ENCODE measurements around the gene C9orf72. TPM values are rescaled to one million over a fixed set of nuclear protein-coding genes. Genes with fewer than 3 reads are reported as not detected.
A peak's percentile ranks its signal among the peaks of the same experiment; 100 is the strongest.

C9orf72 gene
- total and polyA plus RNA-seq, 9 of the 15 experiments (the other 6 are each of a cell fraction or from before 2014, with no cell fraction given) = 2.3 to 7.3 (median 4.1) TPM

GRCh38 chr9:27573634-27574590 is 631 bp upstream of the C9orf72 start (continued):
- peak; percentile 57 for TF ChIP-seq TBP (optimal IDR thresholded peaks at IDR 0.05; ENCODE audit: low read depth, low read length)
- TF ChIP-seq SMARCE1 (IDR thresholded peaks at IDR 0.05) = no peak
- no peak for TF ChIP-seq FUS (optimal IDR thresholded peaks at IDR 0.05; ENCODE audit: low read depth, low read length)
- peak; percentile 70 for TF ChIP-seq L3MBTL2 (IDR thresholded peaks at IDR 0.05)
- TF ChIP-seq PBX2 (CRISPR knock-in tag; IDR thresholded peaks at IDR 0.05; ENCODE audit: low read depth) = no peak
- TF ChIP-seq PBX2 (tag; conservative IDR thresholded peaks at IDR 0.05; ENCODE audit: low read depth) = 0 out of 2 replicates have a peak, but pooled peaks have one; percentile 17
- TF ChIP-seq GTF2F1 (IDR thresholded peaks at IDR 0.05; ENCODE audit: low read depth, low read length) = no peak
- TF ChIP-seq ZNF696 (CRISPR knock-in tag; conservative IDR thresholded peaks at IDR 0.05) = no peak
- TF ChIP-seq, protein P1, sequence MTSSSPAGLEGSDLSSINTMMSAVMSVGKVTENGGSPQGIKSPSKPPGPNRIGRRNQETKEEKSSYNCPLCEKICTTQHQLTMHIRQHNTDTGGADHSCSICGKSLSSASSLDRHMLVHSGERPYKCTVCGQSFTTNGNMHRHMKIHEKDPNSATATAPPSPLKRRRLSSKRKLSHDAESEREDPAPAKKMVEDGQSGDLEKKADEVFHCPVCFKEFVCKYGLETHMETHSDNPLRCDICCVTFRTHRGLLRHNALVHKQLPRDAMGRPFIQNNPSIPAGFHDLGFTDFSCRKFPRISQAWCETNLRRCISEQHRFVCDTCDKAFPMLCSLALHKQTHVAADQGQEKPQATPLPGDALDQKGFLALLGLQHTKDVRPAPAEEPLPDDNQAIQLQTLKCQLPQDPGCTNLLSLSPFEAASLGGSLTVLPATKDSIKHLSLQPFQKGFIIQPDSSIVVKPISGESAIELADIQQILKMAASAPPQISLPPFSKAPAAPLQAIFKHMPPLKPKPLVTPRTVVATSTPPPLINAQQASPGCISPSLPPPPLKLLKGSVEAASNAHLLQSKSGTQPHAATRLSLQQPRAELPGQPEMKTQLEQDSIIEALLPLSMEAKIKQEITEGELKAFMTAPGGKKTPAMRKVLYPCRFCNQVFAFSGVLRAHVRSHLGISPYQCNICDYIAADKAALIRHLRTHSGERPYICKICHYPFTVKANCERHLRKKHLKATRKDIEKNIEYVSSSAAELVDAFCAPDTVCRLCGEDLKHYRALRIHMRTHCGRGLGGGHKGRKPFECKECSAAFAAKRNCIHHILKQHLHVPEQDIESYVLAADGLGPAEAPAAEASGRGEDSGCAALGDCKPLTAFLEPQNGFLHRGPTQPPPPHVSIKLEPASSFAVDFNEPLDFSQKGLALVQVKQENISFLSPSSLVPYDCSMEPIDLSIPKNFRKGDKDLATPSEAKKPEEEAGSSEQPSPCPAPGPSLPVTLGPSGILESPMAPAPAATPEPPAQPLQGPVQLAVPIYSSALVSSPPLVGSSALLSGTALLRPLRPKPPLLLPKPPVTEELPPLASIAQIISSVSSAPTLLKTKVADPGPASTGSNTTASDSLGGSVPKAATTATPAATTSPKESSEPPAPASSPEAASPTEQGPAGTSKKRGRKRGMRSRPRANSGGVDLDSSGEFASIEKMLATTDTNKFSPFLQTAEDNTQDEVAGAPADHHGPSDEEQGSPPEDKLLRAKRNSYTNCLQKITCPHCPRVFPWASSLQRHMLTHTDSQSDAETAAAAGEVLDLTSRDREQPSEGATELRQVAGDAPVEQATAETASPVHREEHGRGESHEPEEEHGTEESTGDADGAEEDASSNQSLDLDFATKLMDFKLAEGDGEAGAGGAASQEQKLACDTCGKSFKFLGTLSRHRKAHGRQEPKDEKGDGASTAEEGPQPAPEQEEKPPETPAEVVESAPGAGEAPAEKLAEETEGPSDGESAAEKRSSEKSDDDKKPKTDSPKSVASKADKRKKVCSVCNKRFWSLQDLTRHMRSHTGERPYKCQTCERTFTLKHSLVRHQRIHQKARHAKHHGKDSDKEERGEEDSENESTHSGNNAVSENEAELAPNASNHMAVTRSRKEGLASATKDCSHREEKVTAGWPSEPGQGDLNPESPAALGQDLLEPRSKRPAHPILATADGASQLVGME (CRISPR knock-in tag; IDR thresholded peaks at IDR 0.05) = no peak
- TF ChIP-seq WHSC1 (IDR thresholded peaks at IDR 0.05; ENCODE audit: low read length) = no peak
- TF ChIP-seq, protein P2, sequence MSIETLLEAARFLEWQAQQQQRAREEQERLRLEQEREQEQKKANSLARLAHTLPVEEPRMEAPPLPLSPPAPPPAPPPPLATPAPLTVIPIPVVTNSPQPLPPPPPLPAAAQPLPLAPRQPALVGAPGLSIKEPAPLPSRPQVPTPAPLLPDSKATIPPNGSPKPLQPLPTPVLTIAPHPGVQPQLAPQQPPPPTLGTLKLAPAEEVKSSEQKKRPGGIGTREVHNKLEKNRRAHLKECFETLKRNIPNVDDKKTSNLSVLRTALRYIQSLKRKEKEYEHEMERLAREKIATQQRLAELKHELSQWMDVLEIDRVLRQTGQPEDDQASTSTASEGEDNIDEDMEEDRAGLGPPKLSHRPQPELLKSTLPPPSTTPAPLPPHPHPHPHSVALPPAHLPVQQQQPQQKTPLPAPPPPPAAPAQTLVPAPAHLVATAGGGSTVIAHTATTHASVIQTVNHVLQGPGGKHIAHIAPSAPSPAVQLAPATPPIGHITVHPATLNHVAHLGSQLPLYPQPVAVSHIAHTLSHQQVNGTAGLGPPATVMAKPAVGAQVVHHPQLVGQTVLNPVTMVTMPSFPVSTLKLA (conservative IDR thresholded peaks at IDR 0.05) = peak; percentile 43 to 64; a peak in 2 of 4 replicates
- TF ChIP-seq NFE2L1 (tag; IDR thresholded peaks at IDR 0.05; ENCODE audit: borderline replicate concordance, low read depth) = no peak
- TF ChIP-seq, protein P3, sequence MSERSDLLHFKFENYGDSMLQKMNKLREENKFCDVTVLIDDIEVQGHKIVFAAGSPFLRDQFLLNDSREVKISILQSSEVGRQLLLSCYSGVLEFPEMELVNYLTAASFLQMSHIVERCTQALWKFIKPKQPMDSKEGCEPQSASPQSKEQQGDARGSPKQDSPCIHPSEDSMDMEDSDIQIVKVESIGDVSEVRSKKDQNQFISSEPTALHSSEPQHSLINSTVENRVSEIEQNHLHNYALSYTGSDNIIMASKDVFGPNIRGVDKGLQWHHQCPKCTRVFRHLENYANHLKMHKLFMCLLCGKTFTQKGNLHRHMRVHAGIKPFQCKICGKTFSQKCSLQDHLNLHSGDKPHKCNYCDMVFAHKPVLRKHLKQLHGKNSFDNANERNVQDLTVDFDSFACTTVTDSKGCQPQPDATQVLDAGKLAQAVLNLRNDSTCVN (CRISPR knock-in tag; IDR thresholded peaks at IDR 0.05) = no peak
- TF ChIP-seq SMARCC2 (IDR thresholded peaks at IDR 0.05; ENCODE audit: low read depth) = no peak
- TF ChIP-seq ZFP1 (CRISPR knock-in tag; IDR thresholded peaks at IDR 0.05) = no peak

Measured in K562 (cell line).